Measurements from ENCODE around the gene SLC4A1. TPM values are rescaled to one million over a fixed set of nuclear protein-coding genes. Genes with fewer than 3 reads are reported as not detected.

SLC4A1 gene
- total and polyA plus RNA-seq, 2 of the 13 experiments (the other 11 are each of a cell fraction or from before 2014, with no cell fraction given) = not detected

GRCh38 chr17:44308320-44308818, 40.4 kb upstream of the SLC4A1 start, which contains the start of gene RUNDC3A (continued):
- no peak for TF ChIP-seq ZNF652 (CRISPR knock-in tag; IDR thresholded peaks at IDR 0.05; ENCODE audit: borderline replicate concordance, low read depth)
- TF ChIP-seq ZNF292 (CRISPR knock-in tag; IDR thresholded peaks at IDR 0.05; ENCODE audit: borderline replicate concordance, low read depth) = no peak
- TF ChIP-seq JUND (CRISPR knock-in tag; IDR thresholded peaks at IDR 0.05) = peak; percentile 69; the same call in 1 of the 2 replicates
- no peak for TF ChIP-seq SUZ12 (IDR thresholded peaks at IDR 0.05; ENCODE audit: low read depth, low read length)
- TF ChIP-seq, protein P1, sequence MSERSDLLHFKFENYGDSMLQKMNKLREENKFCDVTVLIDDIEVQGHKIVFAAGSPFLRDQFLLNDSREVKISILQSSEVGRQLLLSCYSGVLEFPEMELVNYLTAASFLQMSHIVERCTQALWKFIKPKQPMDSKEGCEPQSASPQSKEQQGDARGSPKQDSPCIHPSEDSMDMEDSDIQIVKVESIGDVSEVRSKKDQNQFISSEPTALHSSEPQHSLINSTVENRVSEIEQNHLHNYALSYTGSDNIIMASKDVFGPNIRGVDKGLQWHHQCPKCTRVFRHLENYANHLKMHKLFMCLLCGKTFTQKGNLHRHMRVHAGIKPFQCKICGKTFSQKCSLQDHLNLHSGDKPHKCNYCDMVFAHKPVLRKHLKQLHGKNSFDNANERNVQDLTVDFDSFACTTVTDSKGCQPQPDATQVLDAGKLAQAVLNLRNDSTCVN (CRISPR knock-in tag; IDR thresholded peaks at IDR 0.05; ENCODE audit: borderline replicate concordance) = peak; percentile 70; the same call in 1 of the 2 replicates
- no peak for TF ChIP-seq ZNF503 (CRISPR knock-in tag; IDR thresholded peaks at IDR 0.05)
- TF ChIP-seq, protein P2, sequence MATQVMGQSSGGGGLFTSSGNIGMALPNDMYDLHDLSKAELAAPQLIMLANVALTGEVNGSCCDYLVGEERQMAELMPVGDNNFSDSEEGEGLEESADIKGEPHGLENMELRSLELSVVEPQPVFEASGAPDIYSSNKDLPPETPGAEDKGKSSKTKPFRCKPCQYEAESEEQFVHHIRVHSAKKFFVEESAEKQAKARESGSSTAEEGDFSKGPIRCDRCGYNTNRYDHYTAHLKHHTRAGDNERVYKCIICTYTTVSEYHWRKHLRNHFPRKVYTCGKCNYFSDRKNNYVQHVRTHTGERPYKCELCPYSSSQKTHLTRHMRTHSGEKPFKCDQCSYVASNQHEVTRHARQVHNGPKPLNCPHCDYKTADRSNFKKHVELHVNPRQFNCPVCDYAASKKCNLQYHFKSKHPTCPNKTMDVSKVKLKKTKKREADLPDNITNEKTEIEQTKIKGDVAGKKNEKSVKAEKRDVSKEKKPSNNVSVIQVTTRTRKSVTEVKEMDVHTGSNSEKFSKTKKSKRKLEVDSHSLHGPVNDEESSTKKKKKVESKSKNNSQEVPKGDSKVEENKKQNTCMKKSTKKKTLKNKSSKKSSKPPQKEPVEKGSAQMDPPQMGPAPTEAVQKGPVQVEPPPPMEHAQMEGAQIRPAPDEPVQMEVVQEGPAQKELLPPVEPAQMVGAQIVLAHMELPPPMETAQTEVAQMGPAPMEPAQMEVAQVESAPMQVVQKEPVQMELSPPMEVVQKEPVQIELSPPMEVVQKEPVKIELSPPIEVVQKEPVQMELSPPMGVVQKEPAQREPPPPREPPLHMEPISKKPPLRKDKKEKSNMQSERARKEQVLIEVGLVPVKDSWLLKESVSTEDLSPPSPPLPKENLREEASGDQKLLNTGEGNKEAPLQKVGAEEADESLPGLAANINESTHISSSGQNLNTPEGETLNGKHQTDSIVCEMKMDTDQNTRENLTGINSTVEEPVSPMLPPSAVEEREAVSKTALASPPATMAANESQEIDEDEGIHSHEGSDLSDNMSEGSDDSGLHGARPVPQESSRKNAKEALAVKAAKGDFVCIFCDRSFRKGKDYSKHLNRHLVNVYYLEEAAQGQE (IDR thresholded peaks at IDR 0.05; ENCODE audit: borderline replicate concordance in 1 of 2, low read depth in 1 of 2, low read length in 2 of 2) = peak; percentile 85 to 98
- TF ChIP-seq THYN1 (CRISPR knock-in tag; IDR thresholded peaks at IDR 0.05; ENCODE audit: borderline replicate concordance, low read depth) = no peak
- TF ChIP-seq, protein P3, sequence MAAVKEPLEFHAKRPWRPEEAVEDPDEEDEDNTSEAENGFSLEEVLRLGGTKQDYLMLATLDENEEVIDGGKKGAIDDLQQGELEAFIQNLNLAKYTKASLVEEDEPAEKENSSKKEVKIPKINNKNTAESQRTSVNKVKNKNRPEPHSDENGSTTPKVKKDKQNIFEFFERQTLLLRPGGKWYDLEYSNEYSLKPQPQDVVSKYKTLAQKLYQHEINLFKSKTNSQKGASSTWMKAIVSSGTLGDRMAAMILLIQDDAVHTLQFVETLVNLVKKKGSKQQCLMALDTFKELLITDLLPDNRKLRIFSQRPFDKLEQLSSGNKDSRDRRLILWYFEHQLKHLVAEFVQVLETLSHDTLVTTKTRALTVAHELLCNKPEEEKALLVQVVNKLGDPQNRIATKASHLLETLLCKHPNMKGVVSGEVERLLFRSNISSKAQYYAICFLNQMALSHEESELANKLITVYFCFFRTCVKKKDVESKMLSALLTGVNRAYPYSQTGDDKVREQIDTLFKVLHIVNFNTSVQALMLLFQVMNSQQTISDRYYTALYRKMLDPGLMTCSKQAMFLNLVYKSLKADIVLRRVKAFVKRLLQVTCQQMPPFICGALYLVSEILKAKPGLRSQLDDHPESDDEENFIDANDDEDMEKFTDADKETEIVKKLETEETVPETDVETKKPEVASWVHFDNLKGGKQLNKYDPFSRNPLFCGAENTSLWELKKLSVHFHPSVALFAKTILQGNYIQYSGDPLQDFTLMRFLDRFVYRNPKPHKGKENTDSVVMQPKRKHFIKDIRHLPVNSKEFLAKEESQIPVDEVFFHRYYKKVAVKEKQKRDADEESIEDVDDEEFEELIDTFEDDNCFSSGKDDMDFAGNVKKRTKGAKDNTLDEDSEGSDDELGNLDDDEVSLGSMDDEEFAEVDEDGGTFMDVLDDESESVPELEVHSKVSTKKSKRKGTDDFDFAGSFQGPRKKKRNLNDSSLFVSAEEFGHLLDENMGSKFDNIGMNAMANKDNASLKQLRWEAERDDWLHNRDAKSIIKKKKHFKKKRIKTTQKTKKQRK (IDR thresholded peaks at IDR 0.05; ENCODE audit: low read length) = no peak
- TF ChIP-seq AGO2 (optimal IDR thresholded peaks at IDR 0.05; ENCODE audit: low read depth, low read length) = no peak
- 0 out of 2 replicates have a peak, but pooled peaks have one; percentile 78 for TF ChIP-seq ZNF430 (CRISPR knock-in tag; IDR thresholded peaks at IDR 0.05)
- TF ChIP-seq, protein P4, sequence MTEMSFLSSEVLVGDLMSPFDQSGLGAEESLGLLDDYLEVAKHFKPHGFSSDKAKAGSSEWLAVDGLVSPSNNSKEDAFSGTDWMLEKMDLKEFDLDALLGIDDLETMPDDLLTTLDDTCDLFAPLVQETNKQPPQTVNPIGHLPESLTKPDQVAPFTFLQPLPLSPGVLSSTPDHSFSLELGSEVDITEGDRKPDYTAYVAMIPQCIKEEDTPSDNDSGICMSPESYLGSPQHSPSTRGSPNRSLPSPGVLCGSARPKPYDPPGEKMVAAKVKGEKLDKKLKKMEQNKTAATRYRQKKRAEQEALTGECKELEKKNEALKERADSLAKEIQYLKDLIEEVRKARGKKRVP (CRISPR knock-in tag; IDR thresholded peaks at IDR 0.05) = peak in 1 of 2 experiments; percentile 65; a peak in 2 of 4 replicates
- TF ChIP-seq ZNF3 (CRISPR knock-in tag; IDR thresholded peaks at IDR 0.05) = no peak; the same call in 1 of the 2 replicates
- TF ChIP-seq HOXD1 (CRISPR knock-in tag; IDR thresholded peaks at IDR 0.05) = peak; percentile 65; the same call in 1 of the 2 replicates
- no peak for TF ChIP-seq JUNB (CRISPR knock-in tag; IDR thresholded peaks at IDR 0.05; ENCODE audit: borderline replicate concordance)
- TF ChIP-seq ZFAT (CRISPR knock-in tag; conservative IDR thresholded peaks at IDR 0.05) = 0 out of 2 replicates have a peak, but pooled peaks have one; percentile 34
- no peak for TF ChIP-seq ZKSCAN5 (CRISPR knock-in tag; IDR thresholded peaks at IDR 0.05)
- TF ChIP-seq ATF7 (IDR thresholded peaks at IDR 0.05) = peak; percentile 69
- peak; percentile 71 for TF ChIP-seq ATF7 (CRISPR knock-in tag; IDR thresholded peaks at IDR 0.05)
